ENCODE data around the gene CDK5. TPM values are rescaled to one million over a fixed set of nuclear protein-coding genes. Genes with fewer than 3 reads are reported as not detected.

The CDK5 gene
- total and polyA plus RNA-seq, 2 of the 13 experiments (the other 11 are each of a cell fraction or from before 2014, with no cell fraction given): 16.4 to 21.3 TPM

DNA sequence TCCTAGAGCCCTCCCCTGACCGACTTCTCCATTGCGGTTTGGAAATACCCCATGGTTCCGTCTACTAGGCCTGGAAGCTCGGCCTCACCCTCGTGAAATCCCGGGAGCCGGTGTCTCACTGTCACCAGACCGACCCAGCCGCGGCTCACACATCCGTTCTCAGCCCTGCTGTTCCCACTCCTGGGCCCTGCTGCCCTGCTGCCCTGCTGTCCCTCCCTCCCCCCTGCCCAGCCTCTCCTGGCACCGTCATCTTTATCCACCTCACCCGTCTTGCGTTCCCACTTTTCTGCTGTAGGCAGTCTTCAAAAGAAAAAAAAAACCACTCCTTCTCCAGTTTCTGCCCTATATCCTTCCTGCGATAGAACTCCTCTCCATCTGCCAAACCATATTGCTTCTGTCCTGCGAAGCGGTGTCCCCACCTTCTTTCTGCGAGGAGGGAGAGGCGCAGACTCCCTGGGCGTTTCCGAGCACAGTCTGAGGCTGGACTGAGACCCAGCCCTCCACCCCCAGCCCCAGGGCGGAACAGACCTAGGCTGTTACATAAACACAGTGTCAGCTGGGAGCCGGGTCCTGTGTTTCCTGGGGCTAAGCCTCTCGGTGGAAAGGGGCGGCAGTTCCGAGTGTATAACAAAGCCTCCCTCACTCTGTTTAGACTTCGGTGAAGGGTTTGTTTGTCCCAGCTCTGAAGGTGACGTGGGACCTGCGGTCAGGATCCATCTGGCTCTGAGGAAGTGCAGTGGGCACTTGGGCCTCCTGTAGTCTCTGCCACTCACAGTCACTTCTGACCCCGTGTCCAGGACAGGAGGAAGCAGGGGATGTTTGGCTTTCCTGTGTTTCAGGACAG is 31.4 kb upstream of the CDK5 start (continued):
- TF ChIP-seq ZNF724P (CRISPR knock-in tag; IDR thresholded peaks at IDR 0.05; ENCODE audit: borderline replicate concordance): no peak
- no peak for TF ChIP-seq ZNF607 (CRISPR knock-in tag; IDR thresholded peaks at IDR 0.05; ENCODE audit: borderline replicate concordance)
- TF ChIP-seq SRSF1 (optimal IDR thresholded peaks at IDR 0.05; ENCODE audit: low read depth, low read length): no peak
- TF ChIP-seq ZNF234 (CRISPR knock-in tag; conservative IDR thresholded peaks at IDR 0.05): no peak
- no peak for TF ChIP-seq HNRNPUL1 (IDR thresholded peaks at IDR 0.05; ENCODE audit: low read depth, low read length)
- TF ChIP-seq ZNF350 (CRISPR knock-in tag; IDR thresholded peaks at IDR 0.05; ENCODE audit: borderline replicate concordance, low read depth): 0 out of 2 replicates have a peak, but pooled peaks have one; percentile 23
- peak; percentile 27 for TF ChIP-seq KMT2A (CRISPR knock-in tag; IDR thresholded peaks at IDR 0.05)
- no peak for TF ChIP-seq RBM22 (optimal IDR thresholded peaks at IDR 0.05; ENCODE audit: low read length)
- TF ChIP-seq ZNF720 (CRISPR knock-in tag; IDR thresholded peaks at IDR 0.05): no peak
- no peak for TF ChIP-seq GATA4 (IDR thresholded peaks at IDR 0.05; ENCODE audit: borderline replicate concordance, low read depth)
- TF ChIP-seq TBX3 (IDR thresholded peaks at IDR 0.05; ENCODE audit: borderline replicate concordance): no peak
- TF ChIP-seq ZNF776 (CRISPR knock-in tag; IDR thresholded peaks at IDR 0.05): no peak
- no peak for TF ChIP-seq LCORL (IDR thresholded peaks at IDR 0.05)
- TF ChIP-seq LCORL (CRISPR knock-in tag; IDR thresholded peaks at IDR 0.05): no peak
- TF ChIP-seq KLF15 (CRISPR knock-in tag; IDR thresholded peaks at IDR 0.05; ENCODE audit: borderline replicate concordance): no peak
- TF ChIP-seq GABPA (IDR thresholded peaks at IDR 0.05; ENCODE audit: low read depth, low read length): no peak
- no peak for TF ChIP-seq GABPA (CRISPR knock-in tag; IDR thresholded peaks at IDR 0.05; ENCODE audit: low read depth)
- TF ChIP-seq, protein P1, sequence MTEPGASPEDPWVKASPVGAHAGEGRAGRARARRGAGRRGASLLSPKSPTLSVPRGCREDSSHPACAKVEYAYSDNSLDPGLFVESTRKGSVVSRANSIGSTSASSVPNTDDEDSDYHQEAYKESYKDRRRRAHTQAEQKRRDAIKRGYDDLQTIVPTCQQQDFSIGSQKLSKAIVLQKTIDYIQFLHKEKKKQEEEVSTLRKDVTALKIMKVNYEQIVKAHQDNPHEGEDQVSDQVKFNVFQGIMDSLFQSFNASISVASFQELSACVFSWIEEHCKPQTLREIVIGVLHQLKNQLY (CRISPR knock-in tag; IDR thresholded peaks at IDR 0.05): no peak
- TF ChIP-seq, protein P2, sequence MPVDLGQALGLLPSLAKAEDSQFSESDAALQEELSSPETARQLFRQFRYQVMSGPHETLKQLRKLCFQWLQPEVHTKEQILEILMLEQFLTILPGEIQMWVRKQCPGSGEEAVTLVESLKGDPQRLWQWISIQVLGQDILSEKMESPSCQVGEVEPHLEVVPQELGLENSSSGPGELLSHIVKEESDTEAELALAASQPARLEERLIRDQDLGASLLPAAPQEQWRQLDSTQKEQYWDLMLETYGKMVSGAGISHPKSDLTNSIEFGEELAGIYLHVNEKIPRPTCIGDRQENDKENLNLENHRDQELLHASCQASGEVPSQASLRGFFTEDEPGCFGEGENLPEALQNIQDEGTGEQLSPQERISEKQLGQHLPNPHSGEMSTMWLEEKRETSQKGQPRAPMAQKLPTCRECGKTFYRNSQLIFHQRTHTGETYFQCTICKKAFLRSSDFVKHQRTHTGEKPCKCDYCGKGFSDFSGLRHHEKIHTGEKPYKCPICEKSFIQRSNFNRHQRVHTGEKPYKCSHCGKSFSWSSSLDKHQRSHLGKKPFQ (CRISPR knock-in tag; IDR thresholded peaks at IDR 0.05; ENCODE audit: insufficient replicate concordance): no peak
- no peak for TF ChIP-seq CHD4 (IDR thresholded peaks at IDR 0.05; ENCODE audit: borderline replicate concordance, low read length)
- TF ChIP-seq FOXC1 (CRISPR knock-in tag; IDR thresholded peaks at IDR 0.05; ENCODE audit: borderline replicate concordance): no peak
- 0 out of 2 replicates have a peak, but pooled peaks have one; percentile 29 for TF ChIP-seq ZNF501 (CRISPR knock-in tag; IDR thresholded peaks at IDR 0.05)
- TF ChIP-seq NFKB2 (CRISPR knock-in tag; IDR thresholded peaks at IDR 0.05; ENCODE audit: borderline replicate concordance): 0 out of 2 replicates have a peak, but pooled peaks have one; percentile 16
- no peak for TF ChIP-seq NFE2 (CRISPR knock-in tag; IDR thresholded peaks at IDR 0.05)
- TF ChIP-seq KLF16 (CRISPR knock-in tag; IDR thresholded peaks at IDR 0.05): peak in 1 of 2 experiments; percentile 22; a peak in 1 of 4 replicates
- no peak; the same call in 1 of the 2 replicates for TF ChIP-seq HOXA3 (CRISPR knock-in tag; IDR thresholded peaks at IDR 0.05)
- TF ChIP-seq ZNF556 (CRISPR knock-in tag; IDR thresholded peaks at IDR 0.05; ENCODE audit: borderline replicate concordance): 0 out of 2 replicates have a peak, but pooled peaks have one; percentile 16
- TF ChIP-seq ZNF614 (CRISPR knock-in tag; IDR thresholded peaks at IDR 0.05; ENCODE audit: borderline replicate concordance): peak; percentile 41; the same call in 1 of the 2 replicates
- TF ChIP-seq ZNF546 (CRISPR knock-in tag; conservative IDR thresholded peaks at IDR 0.05): no peak

Data from HepG2 (cell line).